HEK293 (cell line): Measurements from ENCODE around the gene UBE2E1.

ENCODE experiments used
- ZNF362 ChIP-seq: fragments of 450-650 bp; formaldehyde crosslinking; IDR thresholded peaks from 2 replicates; pipeline ENCODE4 v1.5.1; 2016; ENCODE audit warnings: missing biosample characterization, missing genetic modification characterization
- ZNF423 ChIP-seq: fragments of 450-650 bp; formaldehyde crosslinking; IDR thresholded peaks from 2 replicates; pipeline ENCODE4 v1.5.1; 2016; ENCODE audit warnings: missing biosample characterization, missing genetic modification characterization

GRCh38 chr3:23809840-23810342 is 4.1 kb downstream of the UBE2E1 start:
- no peak for TF ChIP-seq ZNF423 (tag by site-specific recombination)
- TF ChIP-seq ZNF362 (tag by site-specific recombination) = no peak
